ENCODE results near the gene TTC34.

Gene TTC34

GRCh38 chr1:2596530-2597333, 204.8 kb downstream of the TTC34 start:
- Histone ChIP-seq H3K79me1 (ENCODE audit: low read length) (no peaks in the 10 kb centered on the region), H3K4me3 (ENCODE audit: low read depth, low read length) (no peak overlapping the region), H4K8ac (ENCODE audit: low read depth, low read length) (no peak overlapping the region), H3K14ac (ENCODE audit: low read length) (no peak overlapping the region), H2BK12ac (ENCODE audit: low read length) (no peak overlapping the region), H3K27me3 (ENCODE audit: insufficient read depth, low read length) (no peaks in the 10 kb centered on the region), H3K27ac (ENCODE audit: low read depth, low read length) (no peak overlapping the region), H4K91ac (ENCODE audit: low read depth, low read length) (no peak overlapping the region), H2BK5ac (ENCODE audit: low read depth, low read length, poor library complexity) (no peak overlapping the region), H3K36me3 (ENCODE audit: control insufficient read depth in 1 of 2, insufficient read depth in 2 of 2, low read length in 2 of 2) (no peaks in the 10 kb centered on the region), H2AFZ (ENCODE audit: insufficient read depth, low read length, poor library complexity) (no peak overlapping the region), H4K12ac (ENCODE audit: low read depth, low read length) (no peak overlapping the region), H3K4ac (ENCODE audit: low read depth, low read length) (no peak overlapping the region), H3K79me2 (ENCODE audit: control insufficient read depth, insufficient read depth, low read length, poor library complexity) (no peaks in the 10 kb centered on the region), H3K4me1 (ENCODE audit: control insufficient read depth in 1 of 2, insufficient read depth in 2 of 2, low read length in 2 of 2) (no peaks in the 10 kb centered on the region), H3K23ac (ENCODE audit: low read length) (no peak overlapping the region), H3K4me2 (ENCODE audit: low read length) (no peak overlapping the region), H3K9ac (ENCODE audit: low read length) (no peak overlapping the region), H2AK5ac (ENCODE audit: low read length) (no peak overlapping the region), H3K9me3 (ENCODE audit: insufficient read depth, low read depth, low read length) (peaks cover 14% of the 10 kb centered on the region), H2BK120ac (ENCODE audit: insufficient read depth, low read length, poor library complexity) (no peak overlapping the region), H3K18ac (ENCODE audit: low read length) (no peak overlapping the region)
- no CpG with 5 or more reads among the region's 28 CpGs for WGBS (ENCODE audit: extremely low coverage, insufficient coverage, insufficient read length)
- no peak for DNase-seq

GRCh38 chr1:2595812-2596529, 205.5 kb downstream of the TTC34 start:
- H3K23ac ChIP-seq (ENCODE audit: low read length), result no peak overlapping the region

GRCh38 chr1:2595261-2595811, 206.2 kb downstream of the TTC34 start:
- H4K12ac ChIP-seq (ENCODE audit: low read depth, low read length), result no peak overlapping the region
- DNase-seq, result no peak
- no peak overlapping the region for H3K23ac ChIP-seq (ENCODE audit: low read length)
- peaks cover 21% of the 10 kb centered on the region for H3K9me3 ChIP-seq (ENCODE audit: insufficient read depth, low read depth, low read length)
- no peak overlapping the region for H3K27ac ChIP-seq (ENCODE audit: low read depth, low read length)
- no peak overlapping the region for H2AFZ ChIP-seq (ENCODE audit: insufficient read depth, low read length, poor library complexity)
- no peak overlapping the region for H3K4ac ChIP-seq (ENCODE audit: low read depth, low read length)
- H3K4me3 ChIP-seq (ENCODE audit: low read depth, low read length), result no peak overlapping the region
- H4K8ac ChIP-seq (ENCODE audit: low read depth, low read length), result no peak overlapping the region
- no peak overlapping the region for H3K18ac ChIP-seq (ENCODE audit: low read length)
- H4K91ac ChIP-seq (ENCODE audit: low read depth, low read length), result no peak overlapping the region
- WGBS (ENCODE audit: extremely low coverage, insufficient coverage, insufficient read length), result no CpG with 5 or more reads among the region's 19 CpGs
- H2BK5ac ChIP-seq (ENCODE audit: low read depth, low read length, poor library complexity), result no peak overlapping the region
- H3K9ac ChIP-seq (ENCODE audit: low read length), result no peak overlapping the region
- H3K4me1 ChIP-seq (ENCODE audit: control insufficient read depth in 1 of 2, insufficient read depth in 2 of 2, low read length in 2 of 2), result no peaks in the 10 kb centered on the region
- no peaks in the 10 kb centered on the region for H3K27me3 ChIP-seq (ENCODE audit: insufficient read depth, low read length)
- no peak overlapping the region for H2BK12ac ChIP-seq (ENCODE audit: low read length)
- H3K36me3 ChIP-seq (ENCODE audit: control insufficient read depth in 1 of 2, insufficient read depth in 2 of 2, low read length in 2 of 2), result no peaks in the 10 kb centered on the region
- H2AK5ac ChIP-seq (ENCODE audit: low read length), result no peak overlapping the region
- H3K14ac ChIP-seq (ENCODE audit: low read length), result no peak overlapping the region
- no peaks in the 10 kb centered on the region for H3K79me1 ChIP-seq (ENCODE audit: low read length)
- no peak overlapping the region for H3K4me2 ChIP-seq (ENCODE audit: low read length)
- no peak overlapping the region for H2BK120ac ChIP-seq (ENCODE audit: insufficient read depth, low read length, poor library complexity)
- H3K79me2 ChIP-seq (ENCODE audit: control insufficient read depth, insufficient read depth, low read length, poor library complexity), result no peaks in the 10 kb centered on the region

More at GRCh38 chr1:2595812-2596529, 205.5 kb downstream of the TTC34 start:
- no peak overlapping the region for H3K9ac ChIP-seq (ENCODE audit: low read length)
- H3K14ac ChIP-seq (ENCODE audit: low read length), result no peak overlapping the region
- H3K4me1 ChIP-seq (ENCODE audit: control insufficient read depth in 1 of 2, insufficient read depth in 2 of 2, low read length in 2 of 2), result no peaks in the 10 kb centered on the region
- H4K91ac ChIP-seq (ENCODE audit: low read depth, low read length), result no peak overlapping the region
- H3K4me2 ChIP-seq (ENCODE audit: low read length), result no peak overlapping the region
- no peak overlapping the region for H4K12ac ChIP-seq (ENCODE audit: low read depth, low read length)
- H2BK5ac ChIP-seq (ENCODE audit: low read depth, low read length, poor library complexity), result no peak overlapping the region
- no peak overlapping the region for H2BK12ac ChIP-seq (ENCODE audit: low read length)
- no peaks in the 10 kb centered on the region for H3K79me1 ChIP-seq (ENCODE audit: low read length)
- no peak for DNase-seq
- no peaks in the 10 kb centered on the region for H3K36me3 ChIP-seq (ENCODE audit: control insufficient read depth in 1 of 2, insufficient read depth in 2 of 2, low read length in 2 of 2)
- H3K27ac ChIP-seq (ENCODE audit: low read depth, low read length), result no peak overlapping the region
- peaks cover 17% of the 10 kb centered on the region for H3K9me3 ChIP-seq (ENCODE audit: insufficient read depth, low read depth, low read length)
- H3K4me3 ChIP-seq (ENCODE audit: low read depth, low read length), result no peak overlapping the region
- H4K8ac ChIP-seq (ENCODE audit: low read depth, low read length), result no peak overlapping the region
- H3K18ac ChIP-seq (ENCODE audit: low read length), result no peak overlapping the region
- H3K79me2 ChIP-seq (ENCODE audit: control insufficient read depth, insufficient read depth, low read length, poor library complexity), result no peaks in the 10 kb centered on the region
- no peaks in the 10 kb centered on the region for H3K27me3 ChIP-seq (ENCODE audit: insufficient read depth, low read length)
- H3K4ac ChIP-seq (ENCODE audit: low read depth, low read length), result no peak overlapping the region
- no peak overlapping the region for H2AK5ac ChIP-seq (ENCODE audit: low read length)
- WGBS (ENCODE audit: extremely low coverage, insufficient coverage, insufficient read length), result no CpG with 5 or more reads among the region's 31 CpGs
- no peak overlapping the region for H2AFZ ChIP-seq (ENCODE audit: insufficient read depth, low read length, poor library complexity)
- no peak overlapping the region for H2BK120ac ChIP-seq (ENCODE audit: insufficient read depth, low read length, poor library complexity)

GRCh38 chr1:2594641-2595131, 206.8 kb downstream of the TTC34 start:
- no peak for DNase-seq
- H3K27ac ChIP-seq (ENCODE audit: low read depth, low read length), result no peak overlapping the region
- no peaks in the 10 kb centered on the region for H3K79me1 ChIP-seq (ENCODE audit: low read length)
- H2AK5ac ChIP-seq (ENCODE audit: low read length), result no peak overlapping the region
- no peak overlapping the region for H2BK120ac ChIP-seq (ENCODE audit: insufficient read depth, low read length, poor library complexity)
- no peak overlapping the region for H3K4me2 ChIP-seq (ENCODE audit: low read length)
- no peak overlapping the region for H3K18ac ChIP-seq (ENCODE audit: low read length)
- H3K14ac ChIP-seq (ENCODE audit: low read length), result no peak overlapping the region
- no peak overlapping the region for H2AFZ ChIP-seq (ENCODE audit: insufficient read depth, low read length, poor library complexity)
- H3K23ac ChIP-seq (ENCODE audit: low read length), result no peak overlapping the region
- no CpG with 5 or more reads among the region's 17 CpGs for WGBS (ENCODE audit: extremely low coverage, insufficient coverage, insufficient read length)
- H3K4me3 ChIP-seq (ENCODE audit: low read depth, low read length), result no peak overlapping the region
- H3K4me1 ChIP-seq (ENCODE audit: control insufficient read depth in 1 of 2, insufficient read depth in 2 of 2, low read length in 2 of 2), result no peaks in the 10 kb centered on the region
- no peak overlapping the region for H2BK5ac ChIP-seq (ENCODE audit: low read depth, low read length, poor library complexity)
- H4K8ac ChIP-seq (ENCODE audit: low read depth, low read length), result no peak overlapping the region
- H3K9ac ChIP-seq (ENCODE audit: low read length), result no peak overlapping the region
- no peaks in the 10 kb centered on the region for H3K79me2 ChIP-seq (ENCODE audit: control insufficient read depth, insufficient read depth, low read length, poor library complexity)
- no peak overlapping the region for H4K12ac ChIP-seq (ENCODE audit: low read depth, low read length)
- peaks cover 21% of the 10 kb centered on the region for H3K9me3 ChIP-seq (ENCODE audit: insufficient read depth, low read depth, low read length)
- no peak overlapping the region for H2BK12ac ChIP-seq (ENCODE audit: low read length)
- H3K36me3 ChIP-seq (ENCODE audit: control insufficient read depth in 1 of 2, insufficient read depth in 2 of 2, low read length in 2 of 2), result no peaks in the 10 kb centered on the region
- no peak overlapping the region for H4K91ac ChIP-seq (ENCODE audit: low read depth, low read length)
- no peak overlapping the region for H3K4ac ChIP-seq (ENCODE audit: low read depth, low read length)
- no peaks in the 10 kb centered on the region for H3K27me3 ChIP-seq (ENCODE audit: insufficient read depth, low read length)
